ENCODE data around the gene KLHL26. TPM values are rescaled to one million over a fixed set of nuclear protein-coding genes. Genes with fewer than 3 reads are reported as not detected.

KLHL26 gene
- total and polyA plus RNA-seq, 2 of the 13 experiments (the other 11 are each of a cell fraction or from before 2014, with no cell fraction given), result 1.5 to 1.7 TPM

GRCh38 chr19:18636969-18637629 is at the start of gene KLHL26 (continued):
- TF ChIP-seq, protein P1, sequence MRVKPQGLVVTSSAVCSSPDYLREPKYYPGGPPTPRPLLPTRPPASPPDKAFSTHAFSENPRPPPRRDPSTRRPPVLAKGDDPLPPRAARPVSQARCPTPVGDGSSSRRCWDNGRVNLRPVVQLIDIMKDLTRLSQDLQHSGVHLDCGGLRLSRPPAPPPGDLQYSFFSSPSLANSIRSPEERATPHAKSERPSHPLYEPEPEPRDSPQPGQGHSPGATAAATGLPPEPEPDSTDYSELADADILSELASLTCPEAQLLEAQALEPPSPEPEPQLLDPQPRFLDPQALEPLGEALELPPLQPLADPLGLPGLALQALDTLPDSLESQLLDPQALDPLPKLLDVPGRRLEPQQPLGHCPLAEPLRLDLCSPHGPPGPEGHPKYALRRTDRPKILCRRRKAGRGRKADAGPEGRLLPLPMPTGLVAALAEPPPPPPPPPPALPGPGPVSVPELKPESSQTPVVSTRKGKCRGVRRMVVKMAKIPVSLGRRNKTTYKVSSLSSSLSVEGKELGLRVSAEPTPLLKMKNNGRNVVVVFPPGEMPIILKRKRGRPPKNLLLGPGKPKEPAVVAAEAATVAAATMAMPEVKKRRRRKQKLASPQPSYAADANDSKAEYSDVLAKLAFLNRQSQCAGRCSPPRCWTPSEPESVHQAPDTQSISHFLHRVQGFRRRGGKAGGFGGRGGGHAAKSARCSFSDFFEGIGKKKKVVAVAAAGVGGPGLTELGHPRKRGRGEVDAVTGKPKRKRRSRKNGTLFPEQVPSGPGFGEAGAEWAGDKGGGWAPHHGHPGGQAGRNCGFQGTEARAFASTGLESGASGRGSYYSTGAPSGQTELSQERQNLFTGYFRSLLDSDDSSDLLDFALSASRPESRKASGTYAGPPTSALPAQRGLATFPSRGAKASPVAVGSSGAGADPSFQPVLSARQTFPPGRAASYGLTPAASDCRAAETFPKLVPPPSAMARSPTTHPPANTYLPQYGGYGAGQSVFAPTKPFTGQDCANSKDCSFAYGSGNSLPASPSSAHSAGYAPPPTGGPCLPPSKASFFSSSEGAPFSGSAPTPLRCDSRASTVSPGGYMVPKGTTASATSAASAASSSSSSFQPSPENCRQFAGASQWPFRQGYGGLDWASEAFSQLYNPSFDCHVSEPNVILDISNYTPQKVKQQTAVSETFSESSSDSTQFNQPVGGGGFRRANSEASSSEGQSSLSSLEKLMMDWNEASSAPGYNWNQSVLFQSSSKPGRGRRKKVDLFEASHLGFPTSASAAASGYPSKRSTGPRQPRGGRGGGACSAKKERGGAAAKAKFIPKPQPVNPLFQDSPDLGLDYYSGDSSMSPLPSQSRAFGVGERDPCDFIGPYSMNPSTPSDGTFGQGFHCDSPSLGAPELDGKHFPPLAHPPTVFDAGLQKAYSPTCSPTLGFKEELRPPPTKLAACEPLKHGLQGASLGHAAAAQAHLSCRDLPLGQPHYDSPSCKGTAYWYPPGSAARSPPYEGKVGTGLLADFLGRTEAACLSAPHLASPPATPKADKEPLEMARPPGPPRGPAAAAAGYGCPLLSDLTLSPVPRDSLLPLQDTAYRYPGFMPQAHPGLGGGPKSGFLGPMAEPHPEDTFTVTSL (CRISPR knock-in tag; IDR thresholded peaks at IDR 0.05; ENCODE audit: borderline replicate concordance), result no peak
- TF ChIP-seq MXI1 (IDR thresholded peaks at IDR 0.05; ENCODE audit: borderline replicate concordance, low read depth, low read length) (no peak), ZNF335 (CRISPR knock-in tag; IDR thresholded peaks at IDR 0.05) (no peak), ZNF496 (CRISPR knock-in tag; IDR thresholded peaks at IDR 0.05; ENCODE audit: insufficient replicate concordance) (no peak), RBM39 (IDR thresholded peaks at IDR 0.05; ENCODE audit: low read depth, low read length, poor library complexity, severe bottlenecking) (peak; percentile 39), ZNF354B (CRISPR knock-in tag; IDR thresholded peaks at IDR 0.05) (no peak), AGO2 (optimal IDR thresholded peaks at IDR 0.05; ENCODE audit: low read depth, low read length) (no peak), KLF6 (CRISPR knock-in tag; IDR thresholded peaks at IDR 0.05) (no peak), FOXJ3 (CRISPR knock-in tag; IDR thresholded peaks at IDR 0.05; ENCODE audit: borderline replicate concordance) (no peak), SRSF1 (optimal IDR thresholded peaks at IDR 0.05; ENCODE audit: low read depth, low read length) (no peak), SUZ12 (IDR thresholded peaks at IDR 0.05; ENCODE audit: low read depth, low read length) (no peak), SMAD1 (CRISPR knock-in tag; IDR thresholded peaks at IDR 0.05; ENCODE audit: borderline replicate concordance, low read depth) (no peak)
- TF ChIP-seq, protein P2, sequence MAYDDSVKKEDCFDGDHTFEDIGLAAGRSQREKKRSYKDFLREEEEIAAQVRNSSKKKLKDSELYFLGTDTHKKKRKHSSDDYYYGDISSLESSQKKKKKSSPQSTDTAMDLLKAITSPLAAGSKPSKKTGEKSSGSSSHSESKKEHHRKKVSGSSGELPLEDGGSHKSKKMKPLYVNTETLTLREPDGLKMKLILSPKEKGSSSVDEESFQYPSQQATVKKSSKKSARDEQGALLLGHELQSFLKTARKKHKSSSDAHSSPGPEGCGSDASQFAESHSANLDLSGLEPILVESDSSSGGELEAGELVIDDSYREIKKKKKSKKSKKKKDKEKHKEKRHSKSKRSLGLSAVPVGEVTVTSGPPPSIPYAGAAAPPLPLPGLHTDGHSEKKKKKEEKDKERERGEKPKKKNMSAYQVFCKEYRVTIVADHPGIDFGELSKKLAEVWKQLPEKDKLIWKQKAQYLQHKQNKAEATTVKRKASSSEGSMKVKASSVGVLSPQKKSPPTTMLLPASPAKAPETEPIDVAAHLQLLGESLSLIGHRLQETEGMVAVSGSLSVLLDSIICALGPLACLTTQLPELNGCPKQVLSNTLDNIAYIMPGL (CRISPR knock-in tag; IDR thresholded peaks at IDR 0.05; ENCODE audit: borderline replicate concordance in 1 of 2, low read depth in 1 of 2), result 0 out of 4 replicates have a peak, but pooled peaks of 1 of the 2 experiments have one; percentile 34
- TF ChIP-seq, protein P3, sequence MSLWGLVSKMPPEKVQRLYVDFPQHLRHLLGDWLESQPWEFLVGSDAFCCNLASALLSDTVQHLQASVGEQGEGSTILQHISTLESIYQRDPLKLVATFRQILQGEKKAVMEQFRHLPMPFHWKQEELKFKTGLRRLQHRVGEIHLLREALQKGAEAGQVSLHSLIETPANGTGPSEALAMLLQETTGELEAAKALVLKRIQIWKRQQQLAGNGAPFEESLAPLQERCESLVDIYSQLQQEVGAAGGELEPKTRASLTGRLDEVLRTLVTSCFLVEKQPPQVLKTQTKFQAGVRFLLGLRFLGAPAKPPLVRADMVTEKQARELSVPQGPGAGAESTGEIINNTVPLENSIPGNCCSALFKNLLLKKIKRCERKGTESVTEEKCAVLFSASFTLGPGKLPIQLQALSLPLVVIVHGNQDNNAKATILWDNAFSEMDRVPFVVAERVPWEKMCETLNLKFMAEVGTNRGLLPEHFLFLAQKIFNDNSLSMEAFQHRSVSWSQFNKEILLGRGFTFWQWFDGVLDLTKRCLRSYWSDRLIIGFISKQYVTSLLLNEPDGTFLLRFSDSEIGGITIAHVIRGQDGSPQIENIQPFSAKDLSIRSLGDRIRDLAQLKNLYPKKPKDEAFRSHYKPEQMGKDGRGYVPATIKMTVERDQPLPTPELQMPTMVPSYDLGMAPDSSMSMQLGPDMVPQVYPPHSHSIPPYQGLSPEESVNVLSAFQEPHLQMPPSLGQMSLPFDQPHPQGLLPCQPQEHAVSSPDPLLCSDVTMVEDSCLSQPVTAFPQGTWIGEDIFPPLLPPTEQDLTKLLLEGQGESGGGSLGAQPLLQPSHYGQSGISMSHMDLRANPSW (CRISPR knock-in tag; IDR thresholded peaks at IDR 0.05; ENCODE audit: borderline replicate concordance), result no peak
- TF ChIP-seq, protein P4, sequence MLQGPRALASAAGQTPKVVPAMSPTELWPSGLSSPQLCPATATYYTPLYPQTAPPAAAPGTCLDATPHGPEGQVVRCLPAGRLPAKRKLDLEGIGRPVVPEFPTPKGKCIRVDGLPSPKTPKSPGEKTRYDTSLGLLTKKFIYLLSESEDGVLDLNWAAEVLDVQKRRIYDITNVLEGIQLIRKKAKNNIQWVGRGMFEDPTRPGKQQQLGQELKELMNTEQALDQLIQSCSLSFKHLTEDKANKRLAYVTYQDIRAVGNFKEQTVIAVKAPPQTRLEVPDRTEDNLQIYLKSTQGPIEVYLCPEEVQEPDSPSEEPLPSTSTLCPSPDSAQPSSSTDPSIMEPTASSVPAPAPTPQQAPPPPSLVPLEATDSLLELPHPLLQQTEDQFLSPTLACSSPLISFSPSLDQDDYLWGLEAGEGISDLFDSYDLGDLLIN (CRISPR knock-in tag; IDR thresholded peaks at IDR 0.05; ENCODE audit: borderline replicate concordance), result no peak
